GM19467 (cell line): ENCODE measurements around the gene TNS4.

Source experiments
- ATAC-seq: cut with Tn5 transposase; IDR thresholded peaks from one replicate; pipeline ENCODE4 v1.9.1; 2021; ENCODE audit warnings: mild to moderate bottlenecking, moderate library complexity; ENCODE audit not compliant: unreplicated experiment

Gene TNS4

DNA sequence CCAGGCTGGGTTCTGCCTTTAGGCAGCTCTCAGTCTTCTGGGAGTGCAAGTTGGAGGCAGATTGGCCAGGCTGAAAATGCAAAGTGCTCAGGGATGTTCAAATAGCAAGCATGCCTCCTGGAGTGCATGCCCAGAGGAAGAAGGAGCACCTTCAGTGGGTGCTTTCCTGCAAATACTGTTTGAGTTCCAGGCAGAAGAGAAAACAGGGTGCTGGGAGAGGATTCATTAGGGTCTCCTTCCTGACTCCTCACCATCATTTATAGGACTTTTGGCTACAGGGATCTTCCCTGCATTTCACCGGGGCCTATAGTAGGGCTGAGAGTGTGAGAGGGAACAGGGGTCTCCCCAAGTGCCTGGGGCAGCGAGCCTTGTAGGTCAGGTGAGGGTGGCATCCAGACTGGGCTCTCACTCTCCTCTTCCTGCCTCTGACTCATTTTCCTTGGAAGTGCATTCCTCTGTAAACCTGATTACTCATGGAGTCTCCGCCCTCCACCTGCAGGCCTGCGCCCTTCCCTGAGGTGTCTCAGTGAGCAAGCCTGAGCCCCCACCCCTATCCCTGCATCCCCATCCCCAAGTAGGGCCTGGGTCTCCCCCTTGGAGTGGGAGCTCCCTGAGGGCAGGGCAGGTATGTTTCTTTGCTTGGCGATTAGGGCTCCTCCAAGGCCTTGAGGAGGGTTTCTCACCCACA is 17.1 kb upstream of the TNS4 start:
- no peak for ATAC-seq

- ATAC-seq, result no peak
Measured at GRCh38 chr17:40517981-40518380, 16.6 kb upstream of the TNS4 start.

DNA sequence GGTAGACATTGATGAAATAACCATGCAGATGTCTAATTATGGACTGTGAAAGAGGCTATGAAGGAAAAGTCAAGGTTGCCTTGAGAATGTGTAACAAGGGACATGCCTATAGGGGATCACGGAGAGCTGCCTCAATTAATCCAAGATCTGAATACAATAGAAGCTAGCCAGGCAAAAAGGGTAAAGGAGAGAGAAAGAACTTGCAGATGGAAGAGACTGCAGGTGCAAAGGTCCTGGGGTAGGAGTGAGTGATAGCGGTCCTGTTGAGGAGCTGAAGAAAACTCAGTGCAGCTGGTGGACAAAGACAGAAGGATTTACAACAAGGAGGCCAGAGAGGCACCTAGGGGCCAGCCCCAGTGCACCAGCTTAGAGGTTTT is 15.9 kb upstream of the TNS4 start:
- ATAC-seq, result no peak

GRCh38 chr17:40516581-40517285 is 15.3 kb upstream of the TNS4 start:
- ATAC-seq, result no peak

DNA sequence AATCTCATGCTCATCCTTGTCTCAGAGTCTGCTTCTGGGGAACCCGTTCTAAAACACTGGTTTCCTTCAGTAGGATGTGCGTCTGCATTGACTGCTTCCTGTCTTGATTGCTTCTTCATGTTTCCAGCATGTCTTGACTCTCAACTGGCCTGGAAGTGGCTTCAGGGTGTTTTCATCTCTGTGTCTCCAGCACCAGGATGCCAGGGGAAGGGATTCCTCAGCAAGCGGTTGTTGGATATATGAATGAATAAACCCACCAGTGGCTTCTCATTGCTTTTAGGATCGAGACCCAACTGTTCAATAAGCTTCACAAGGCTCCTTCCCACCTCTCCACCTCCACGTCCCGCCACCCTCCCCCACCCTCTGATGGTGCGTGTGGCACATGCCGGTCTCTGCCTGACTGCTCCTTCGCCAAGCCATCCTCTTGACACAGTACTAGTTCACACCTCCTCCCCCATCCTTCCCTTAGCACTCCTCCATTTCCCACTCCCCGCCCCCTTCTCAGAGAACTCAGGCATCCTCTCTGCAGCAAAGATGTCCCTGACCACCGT is 14.1 kb upstream of the TNS4 start:
- no peak for ATAC-seq

GRCh38 chr17:40515011-40515410 is 13.6 kb upstream of the TNS4 start:
- ATAC-seq, result no peak

GRCh38 chr17:40514013-40514875 is 12.8 kb upstream of the TNS4 start:
- no peak for ATAC-seq

DNA sequence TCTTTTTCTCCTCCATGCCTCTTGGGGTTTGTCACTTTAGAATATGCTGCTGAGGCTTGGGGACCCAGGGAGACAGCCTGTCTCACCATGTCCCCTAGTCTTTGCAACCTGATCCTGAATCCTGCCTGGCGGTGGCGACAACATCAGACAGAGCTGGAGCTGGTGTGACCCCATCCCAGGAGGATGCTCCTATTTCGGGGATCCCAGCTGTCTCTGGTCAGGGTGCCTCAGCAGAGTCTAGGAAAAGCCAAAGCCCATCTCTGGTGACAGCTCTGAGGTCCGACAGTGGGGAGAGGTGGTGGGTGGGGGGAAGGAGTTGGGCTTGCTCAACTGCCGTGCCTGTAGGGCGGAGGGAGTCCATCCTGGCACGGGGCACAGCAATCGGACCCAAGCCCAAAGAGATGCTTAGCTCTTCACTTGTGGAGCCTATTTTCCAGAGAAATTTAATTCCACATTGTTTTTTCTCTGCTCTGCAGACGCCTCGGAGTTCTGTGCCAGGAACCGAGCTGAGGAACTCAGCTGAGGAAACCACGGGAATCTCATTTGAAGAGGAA is 10.3 kb upstream of the TNS4 start:
- no peak for ATAC-seq

DNA sequence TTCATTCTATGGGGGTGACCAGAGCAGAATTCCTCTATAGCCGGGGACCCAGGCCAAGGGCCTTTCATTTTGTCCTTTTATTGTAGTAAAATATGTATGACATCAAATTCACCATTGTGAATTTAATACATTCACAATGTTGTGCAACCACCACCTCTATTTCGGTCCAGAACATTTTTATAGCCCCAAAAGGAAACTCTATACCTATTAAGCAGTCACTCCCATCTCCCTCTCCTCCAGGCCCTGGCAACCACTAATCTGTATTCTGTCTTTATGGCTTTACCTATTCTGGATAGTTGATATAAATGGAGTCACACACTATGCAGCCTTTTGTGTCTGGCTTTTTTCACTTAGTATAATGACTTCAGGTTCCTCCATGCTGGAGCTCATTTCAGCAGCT is 9.7 kb upstream of the TNS4 start:
- ATAC-seq, result no peak

DNA sequence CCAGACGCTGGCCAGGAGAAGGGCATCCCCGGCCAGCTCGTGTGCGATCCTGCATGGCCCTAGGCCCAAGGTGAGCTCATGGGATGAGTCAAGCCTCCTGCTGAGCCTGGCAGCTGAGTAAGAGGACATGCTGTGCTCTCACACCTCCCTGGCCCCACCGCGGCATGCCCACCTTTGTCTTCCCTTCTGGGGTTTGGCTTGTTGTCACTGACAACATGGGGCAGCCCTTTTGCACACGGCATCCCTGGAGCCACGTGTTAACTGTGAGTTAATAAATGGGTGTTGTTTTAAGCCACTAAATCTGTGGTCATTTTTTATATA is 8.9 kb upstream of the TNS4 start:
- ATAC-seq, result no peak

DNA sequence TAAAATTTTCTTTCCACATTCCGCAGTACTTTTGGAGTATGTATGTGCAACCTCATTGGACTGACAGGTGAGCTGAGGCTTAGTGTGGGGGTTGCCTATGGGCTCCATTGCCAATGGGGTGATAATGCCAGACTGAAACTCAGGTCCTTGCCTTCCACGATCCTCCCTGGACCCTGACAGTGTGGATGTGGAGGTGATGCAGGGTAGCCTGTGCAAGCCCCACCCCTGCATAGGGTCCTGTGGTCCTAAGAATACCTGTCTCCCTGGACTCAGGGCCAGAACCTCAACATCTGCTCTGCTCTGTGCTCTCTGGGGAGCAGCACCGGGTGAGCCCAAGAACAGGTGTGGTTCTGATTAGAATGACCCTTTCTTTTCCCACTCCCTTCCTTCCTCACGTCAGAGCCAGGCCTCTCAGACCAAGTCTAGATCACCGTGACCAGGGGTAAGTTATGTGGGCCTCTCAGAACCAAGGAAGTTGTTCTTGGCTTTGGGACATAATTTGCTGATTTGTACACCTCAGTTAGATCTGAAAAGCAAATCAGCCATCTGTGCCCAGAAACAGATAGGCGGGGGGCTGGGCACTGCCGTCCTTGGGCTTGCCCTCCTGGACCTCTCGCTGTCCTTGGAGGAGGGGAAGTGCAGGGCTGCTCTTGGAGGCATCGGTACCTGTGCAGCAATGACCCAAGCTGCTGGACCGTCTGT is 8.4 kb upstream of the TNS4 start:
- no peak for ATAC-seq

DNA sequence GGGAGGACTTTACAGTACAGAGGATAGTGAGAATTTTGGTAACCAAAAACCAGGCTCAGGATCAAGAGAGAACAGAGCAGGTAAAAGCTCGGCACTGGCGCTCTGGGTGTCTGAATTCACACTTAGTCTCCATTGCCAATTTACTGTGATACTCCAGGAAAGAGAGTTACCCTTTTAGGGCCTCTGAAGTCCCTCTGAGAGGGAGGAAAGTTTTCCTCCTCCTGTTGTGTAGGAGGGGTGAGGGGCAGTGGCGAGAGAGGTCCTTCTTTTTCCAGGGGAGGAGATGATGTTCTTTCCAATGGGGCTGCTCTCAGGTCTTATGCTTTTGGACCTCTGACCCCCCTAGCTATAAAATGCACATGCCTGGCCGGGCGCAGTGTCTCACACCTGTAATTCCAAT is 5.4 kb upstream of the TNS4 start:
- no peak for ATAC-seq

DNA sequence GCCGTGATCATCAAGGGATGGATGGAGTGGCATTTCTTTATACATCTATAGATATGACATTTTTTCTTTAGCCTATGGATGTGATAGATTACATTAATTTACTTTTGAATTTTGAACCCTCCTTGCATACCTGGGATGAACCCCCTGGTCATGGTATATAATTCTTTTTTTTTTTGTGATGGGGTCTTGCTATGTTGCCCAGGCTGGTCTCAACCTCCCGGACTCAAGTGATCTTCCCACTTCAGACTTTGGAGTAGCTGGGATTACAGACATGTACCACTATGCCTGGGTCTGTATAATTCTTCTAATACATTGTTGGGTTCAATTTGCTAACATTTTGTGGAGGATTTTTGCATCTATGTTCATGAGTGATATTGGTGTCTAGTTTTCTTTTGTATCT is 1.7 kb upstream of the TNS4 start:
- ATAC-seq, result no peak

DNA sequence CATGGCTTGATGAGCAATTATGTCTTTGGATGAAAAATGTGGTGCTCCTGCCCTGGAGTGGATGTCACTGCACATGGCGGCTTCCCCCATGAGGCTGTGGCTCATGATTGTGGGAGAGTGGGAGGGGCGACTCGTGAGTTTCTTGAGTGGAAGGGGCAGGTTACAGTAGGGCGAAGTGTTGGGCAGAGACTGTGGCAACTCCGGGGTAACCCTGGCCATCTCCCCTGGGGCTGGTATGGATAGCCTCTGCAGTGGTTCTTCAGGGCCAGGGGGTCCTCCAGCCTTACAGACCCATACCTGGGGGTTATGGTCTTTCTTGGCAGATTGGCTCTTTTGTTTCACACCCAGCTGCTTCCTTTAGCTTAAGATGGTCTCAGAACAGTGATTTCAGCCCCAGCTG is 1.3 kb upstream of the TNS4 start:
- no peak for ATAC-seq

DNA sequence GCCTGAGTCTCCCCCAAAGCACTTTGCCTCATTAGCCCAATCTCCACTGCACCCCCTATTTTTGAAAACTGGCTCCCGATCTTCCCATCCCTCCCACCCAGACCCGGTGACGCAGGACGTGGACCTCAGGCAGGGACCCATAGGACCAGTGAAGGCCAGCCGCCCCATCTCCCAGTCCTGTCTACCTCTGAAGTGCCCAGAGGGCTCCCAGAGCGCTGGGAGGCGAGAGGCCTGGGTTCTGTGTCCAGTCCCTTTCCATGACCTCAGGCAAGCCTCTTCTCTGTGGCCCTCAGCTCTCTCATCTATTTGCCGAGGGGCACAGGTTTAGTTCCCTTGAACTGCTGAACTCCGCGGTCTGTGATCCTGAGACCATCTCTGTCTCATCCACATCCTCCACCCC is 714 bp downstream of the TNS4 start:
- no peak for ATAC-seq

GRCh38 chr17:40500190-40500589 is 1.2 kb downstream of the TNS4 start:
- ATAC-seq, result no peak

- no peak for ATAC-seq
Measured at GRCh38 chr17:40499551-40500189, 1.8 kb downstream of the TNS4 start.

DNA sequence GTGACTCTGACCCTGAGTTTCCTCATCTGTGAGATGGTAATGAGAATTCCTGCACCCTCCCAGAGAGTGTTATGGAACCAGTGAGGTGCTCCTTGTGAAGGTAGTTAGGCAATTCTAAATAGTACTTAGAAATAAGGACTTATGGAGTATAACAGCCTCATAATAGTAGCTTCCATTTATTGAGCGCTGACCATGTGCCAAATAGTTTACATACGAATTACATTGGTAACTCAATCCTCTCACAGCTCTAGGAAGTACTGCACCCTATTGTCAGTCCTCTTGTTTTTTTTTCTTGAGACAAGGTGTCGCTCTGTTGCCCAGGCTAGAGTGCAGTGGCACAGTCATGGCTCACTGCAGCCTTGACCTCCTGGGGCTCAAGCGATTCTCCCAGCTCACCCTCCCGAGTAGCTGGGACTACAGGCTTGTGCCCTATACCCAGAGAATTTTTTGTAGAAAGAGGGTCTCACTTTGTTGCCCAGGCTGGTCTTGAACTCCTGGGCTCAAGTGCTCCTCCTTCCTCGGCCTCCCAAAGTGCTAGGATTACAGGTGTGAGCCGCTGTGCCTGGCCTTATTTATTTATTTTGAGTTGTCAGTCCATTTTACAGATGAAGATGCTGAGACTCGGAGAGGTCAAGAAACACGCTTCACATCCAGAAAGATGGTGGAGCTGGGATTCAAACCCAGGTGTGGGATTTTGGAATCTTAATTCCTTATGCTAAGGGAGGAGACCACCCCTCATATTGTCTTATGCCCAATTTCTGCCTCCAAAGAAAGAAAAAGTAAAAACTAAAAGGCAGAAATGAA is 2.9 kb downstream of the TNS4 start:
- no peak for ATAC-seq

GRCh38 chr17:40497695-40498094 is 3.7 kb downstream of the TNS4 start:
- no peak for ATAC-seq
